GM10847 (cell line): ENCODE data around the gene AMN1.

Source experiments
- POLR2A ChIP-seq: IDR thresholded peaks from 2 replicates; pipeline ENCODE4 v1.6.1; 2011; ENCODE audit not compliant: insufficient read length; ENCODE audit errors: extremely low read depth

Gene AMN1

GRCh38 chr12:31647086-31647491 is 81.7 kb downstream of the AMN1 start:
- TF ChIP-seq POLR2A: no peak

GRCh38 chr12:31645924-31646323 is 82.9 kb downstream of the AMN1 start:
- no peak for TF ChIP-seq POLR2A

GRCh38 chr12:31644536-31644935 is 84.3 kb downstream of the AMN1 start:
- no peak for TF ChIP-seq POLR2A

- no peak for TF ChIP-seq POLR2A
These were observed 87.2 kb downstream of the AMN1 start for GRCh38 chr12:31641509-31642090.

- no peak for TF ChIP-seq POLR2A
These were observed 94.2 kb downstream of the AMN1 start for GRCh38 chr12:31634620-31635019.

GRCh38 chr12:31633464-31633863 is 95.4 kb downstream of the AMN1 start:
- TF ChIP-seq POLR2A: no peak

GRCh38 chr12:31631809-31632208 is 97.0 kb downstream of the AMN1 start:
- no peak for TF ChIP-seq POLR2A

- TF ChIP-seq POLR2A: no peak
These were observed 97.6 kb downstream of the AMN1 start for GRCh38 chr12:31631023-31631724.

GRCh38 chr12:31629756-31630732 is 98.8 kb downstream of the AMN1 start:
- TF ChIP-seq POLR2A: no peak

- no peak for TF ChIP-seq POLR2A
These were observed 101.3 kb downstream of the AMN1 start for GRCh38 chr12:31627456-31628054.

- no peak for TF ChIP-seq POLR2A
These were observed 102.4 kb downstream of the AMN1 start for GRCh38 chr12:31626270-31626995.

GRCh38 chr12:31622038-31622437 is 106.8 kb downstream of the AMN1 start:
- TF ChIP-seq POLR2A: no peak
